ENCODE measurements around the gene ADAMTS8.

GRCh38 chr11:130416906-130417305 lies 11.5 kb downstream of the ADAMTS8 start:
- TF ChIP-seq, protein P1, sequence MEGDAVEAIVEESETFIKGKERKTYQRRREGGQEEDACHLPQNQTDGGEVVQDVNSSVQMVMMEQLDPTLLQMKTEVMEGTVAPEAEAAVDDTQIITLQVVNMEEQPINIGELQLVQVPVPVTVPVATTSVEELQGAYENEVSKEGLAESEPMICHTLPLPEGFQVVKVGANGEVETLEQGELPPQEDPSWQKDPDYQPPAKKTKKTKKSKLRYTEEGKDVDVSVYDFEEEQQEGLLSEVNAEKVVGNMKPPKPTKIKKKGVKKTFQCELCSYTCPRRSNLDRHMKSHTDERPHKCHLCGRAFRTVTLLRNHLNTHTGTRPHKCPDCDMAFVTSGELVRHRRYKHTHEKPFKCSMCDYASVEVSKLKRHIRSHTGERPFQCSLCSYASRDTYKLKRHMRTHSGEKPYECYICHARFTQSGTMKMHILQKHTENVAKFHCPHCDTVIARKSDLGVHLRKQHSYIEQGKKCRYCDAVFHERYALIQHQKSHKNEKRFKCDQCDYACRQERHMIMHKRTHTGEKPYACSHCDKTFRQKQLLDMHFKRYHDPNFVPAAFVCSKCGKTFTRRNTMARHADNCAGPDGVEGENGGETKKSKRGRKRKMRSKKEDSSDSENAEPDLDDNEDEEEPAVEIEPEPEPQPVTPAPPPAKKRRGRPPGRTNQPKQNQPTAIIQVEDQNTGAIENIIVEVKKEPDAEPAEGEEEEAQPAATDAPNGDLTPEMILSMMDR (IDR thresholded peaks at IDR 0.05): no peak
- TF ChIP-seq POLR2A (IDR thresholded peaks at IDR 0.05): no peak
- no peak for TF ChIP-seq POLR2AphosphoS5 (IDR thresholded peaks at IDR 0.05)
